H9 (cell line): Measurements from ENCODE around the gene OXCT2. TPM values are rescaled to one million over a fixed set of nuclear protein-coding genes. Genes with fewer than 3 reads are reported as not detected.
"Not testable (repeated sequence)": the region's sequence is repeated elsewhere in the genome, so short reads cannot be mapped to it uniquely, and the experiment has no call there.

Experiments
- DNase-seq: peaks from one replicate; pipeline ENCODE4 v3.0.0-alpha.2; 2017
- H2AFZ ChIP-seq: one replicate; pipeline ENCODE4 v1.6.1; 2013; ENCODE audit warnings: mild to moderate bottlenecking, low read length, control low read depth, moderate library complexity
- H2AK5ac ChIP-seq: 2 replicates; pipeline ENCODE4 v1.6.1; 2013; ENCODE audit warnings: low read length, control low read depth, mixed read lengths; ENCODE audit not compliant: insufficient read length
- H2BK120ac ChIP-seq: one replicate; pipeline ENCODE4 v1.6.1; 2013; ENCODE audit warnings: low read depth, mild to moderate bottlenecking, low read length, control low read depth, inconsistent platforms; ENCODE audit not compliant: poor library complexity, severe bottlenecking
- H2BK12ac ChIP-seq: 2 replicates; pipeline ENCODE4 v1.6.1; 2013; ENCODE audit warnings: low read length, control low read depth, mixed read lengths, low read depth; ENCODE audit not compliant: insufficient read length
- H2BK15ac ChIP-seq: 2 replicates; pipeline ENCODE4 v1.6.1; 2013; ENCODE audit warnings: low read depth, low read length, control low read depth
- H2BK20ac ChIP-seq: one replicate; pipeline ENCODE4 v1.6.1; 2013; ENCODE audit warnings: low read depth, mild to moderate bottlenecking, low read length, control low read depth, inconsistent platforms; ENCODE audit not compliant: poor library complexity, severe bottlenecking
- H2BK5ac ChIP-seq: 2 replicates; pipeline ENCODE4 v1.6.1; 2013; ENCODE audit warnings: low read length, control low read depth, mixed read lengths; ENCODE audit not compliant: insufficient read length
- H3K14ac ChIP-seq: 2 replicates; pipeline ENCODE4 v1.6.1; 2013; ENCODE audit warnings: low read length, control low read depth; ENCODE audit not compliant: insufficient read depth
- H3K18ac ChIP-seq: 2 replicates; pipeline ENCODE4 v1.6.1; 2013; ENCODE audit warnings: low read depth, mild to moderate bottlenecking, mixed read lengths, low read length, control low read depth; ENCODE audit not compliant: insufficient read length
- H3K23ac ChIP-seq: 2 replicates; pipeline ENCODE4 v1.6.1; 2013; ENCODE audit warnings: low read length, control low read depth, mixed read lengths, low read depth; ENCODE audit not compliant: insufficient read length
- H3K23me2 ChIP-seq: 2 replicates; pipeline ENCODE4 v1.6.1; 2013; ENCODE audit warnings: low read depth, mild to moderate bottlenecking, mixed read lengths, low read length, control low read depth; ENCODE audit not compliant: insufficient read length, poor library complexity, severe bottlenecking
- H3K27ac ChIP-seq: 2 replicates; pipeline ENCODE4 v1.5.1; 2013; ENCODE audit warnings: low read length, control low read depth, mixed read lengths, low read depth; ENCODE audit not compliant: insufficient read length
- H3K27me3 ChIP-seq: 2 replicates; pipeline ENCODE4 v1.6.1; 2013; ENCODE audit warnings: low read length, control low read depth, inconsistent platforms; ENCODE audit not compliant: insufficient read depth
- H3K4ac ChIP-seq: 2 replicates; pipeline ENCODE4 v1.6.1; 2013; ENCODE audit warnings: low read depth, mild to moderate bottlenecking, control low read depth, inconsistent platforms, low read length, moderate library complexity
- H3K4me1 ChIP-seq: 2 replicates; pipeline ENCODE4 v1.6.1; 2013; ENCODE audit warnings: low read length, control low read depth, inconsistent platforms; ENCODE audit not compliant: insufficient read depth
- H3K4me2 ChIP-seq: 2 replicates; pipeline ENCODE4 v1.6.1; 2013; ENCODE audit warnings: low read length, control low read depth, mixed read lengths; ENCODE audit not compliant: insufficient read length, insufficient read depth
- H3K56ac ChIP-seq: 2 replicates; pipeline ENCODE4 v1.6.1; 2013; ENCODE audit warnings: low read depth, mild to moderate bottlenecking, mixed read lengths, low read length, control low read depth; ENCODE audit not compliant: insufficient read length
- H3K79me1 ChIP-seq: 2 replicates; pipeline ENCODE4 v1.6.1; 2013; ENCODE audit warnings: low read depth, mild to moderate bottlenecking, moderate library complexity, low read length, control low read depth, inconsistent platforms; ENCODE audit not compliant: insufficient read depth, poor library complexity, severe bottlenecking
- H3K79me2 ChIP-seq: 2 replicates; pipeline ENCODE4 v1.6.1; 2013; ENCODE audit warnings: low read length, control low read depth, inconsistent platforms; ENCODE audit not compliant: insufficient read depth
- H3K9ac ChIP-seq: 2 replicates; pipeline ENCODE4 v1.6.1; 2013; ENCODE audit warnings: low read length, control low read depth, mixed read lengths; ENCODE audit not compliant: insufficient read length; ENCODE audit errors: extremely low read depth
- H3K9me3 ChIP-seq: one replicate; pipeline ENCODE4 v1.6.1; 2013; ENCODE audit warnings: low read depth, low read length, inconsistent platforms; ENCODE audit not compliant: control insufficient read depth
- H3T11ph ChIP-seq: one replicate; pipeline ENCODE4 v1.6.1; 2013; ENCODE audit warnings: mild to moderate bottlenecking, low read length, control low read depth, inconsistent platforms
- H4K20me1 ChIP-seq: one replicate; pipeline ENCODE4 v1.6.1; 2013; ENCODE audit not compliant: control insufficient read depth, insufficient read length, insufficient read depth
- H4K5ac ChIP-seq: 2 replicates; pipeline ENCODE4 v1.6.1; 2013; ENCODE audit warnings: low read depth, mild to moderate bottlenecking, mixed read lengths, low read length, control low read depth; ENCODE audit not compliant: insufficient read length
- H4K8ac ChIP-seq: replicated peaks from 2 replicates; pipeline ENCODE4 v1.6.1; 2013; ENCODE audit warnings: low read length, control low read depth, mixed read lengths, low read depth; ENCODE audit not compliant: insufficient read length
- H4K91ac ChIP-seq: 2 replicates; pipeline ENCODE4 v1.6.1; 2013; ENCODE audit warnings: low read depth, mild to moderate bottlenecking, moderate library complexity, mixed read lengths, low read length, control low read depth; ENCODE audit not compliant: insufficient read length
- H3K27ac Mint-ChIP-seq, 3 experiments: 2 replicates in 2 of 3; 3 replicates in 1 of 3; pipeline ENCODE4 v1.8.0; 2020 to 2021; ENCODE audit warnings: mixed read lengths in 3 of 3, mild to moderate bottlenecking in 1 of 3, moderate library complexity in 1 of 3
- H3K27me3 Mint-ChIP-seq: 2 replicates; pipeline ENCODE4 v1.8.0; 2021; ENCODE audit warnings: low read depth, mild to moderate bottlenecking, moderate library complexity, mixed read lengths
- H3K36me3 Mint-ChIP-seq, 3 experiments: 2 replicates in 2 of 3; 3 replicates in 1 of 3; pipeline ENCODE4 v1.8.0; 2020 to 2021; ENCODE audit warnings: low read depth in 3 of 3, mixed read lengths in 3 of 3; ENCODE audit not compliant: insufficient read depth in 1 of 3
- H3K4me1 Mint-ChIP-seq, 2 experiments: 2 replicates each; pipeline ENCODE4 v1.8.0; 2020; ENCODE audit warnings: mixed read lengths in 2 of 2
- H3K4me3 Mint-ChIP-seq, 2 experiments: 2 replicates in 1 of 2; 3 replicates in 1 of 2; pipeline ENCODE4 v1.8.0; 2020 to 2021; ENCODE audit warnings: mild to moderate bottlenecking in 2 of 2, mixed read lengths in 2 of 2, moderate library complexity in 1 of 2
- H3K9me3 Mint-ChIP-seq, 2 experiments: 2 replicates in 1 of 2; 3 replicates in 1 of 2; pipeline ENCODE4 v1.8.0; 2020; ENCODE audit warnings: mild to moderate bottlenecking in 2 of 2, mixed read lengths in 2 of 2, moderate library complexity in 1 of 2
- WGBS: extraction: QIAGEN DNeasy Blood & Tissue Kit; methylation state at CpG from one replicate; pipeline ENCODE4 v1.1.7; 2013; ENCODE audit warnings: missing lambda C conversion rate, low lambda C conversion rate, mixed read lengths; ENCODE audit not compliant: insufficient read length; ENCODE audit errors: extremely low coverage; 5-methylcytosine and 5-hydroxymethylcytosine counted together
- total RNA-seq: library from RNA; stranded (reverse); gene quantifications from 2 replicates; pipeline ENCODE4 v1.2.1, GENCODE V29; 2021
- TF ChIP-seq, protein P1 (sequence below): fragments of 200-600 bp; sonication (generic); conservative IDR thresholded peaks from 3 replicates; pipeline ENCODE4 v1.8.0; 2021; ENCODE audit warnings: antibody characterized with exemption, mild to moderate bottlenecking

OXCT2 gene
- total RNA-seq, 1 experiment from 2014 or later: 3.7 TPM

GRCh38 chr1:39779137-39779536 lies 8.0 kb upstream of the OXCT2 start:
- Histone ChIP-seq H3K9me3 (no peaks in the 10 kb centered on the region), H4K8ac (no peak overlapping the region), H3K14ac (no peak overlapping the region), H3K27ac (no peak overlapping the region), H3K4me1 (no peaks in the 10 kb centered on the region), H3K27me3 (no peaks in the 10 kb centered on the region; the same call in 1 of the 2 replicates), H2AFZ (no peak overlapping the region), H2BK15ac (no peak overlapping the region), H3K9ac (no peak overlapping the region), H2BK120ac (no peak overlapping the region), H3T11ph (no peak overlapping the region), H3K4ac (no peak overlapping the region), H2BK20ac (no peak overlapping the region), H3K79me1 (no peaks in the 10 kb centered on the region), H3K56ac (no peak overlapping the region), H3K23ac (no peak overlapping the region), H4K5ac (no peak overlapping the region), H2BK12ac (no peak overlapping the region), H2BK5ac (no peak overlapping the region), H3K23me2 (no peaks in the 10 kb centered on the region), H3K79me2 (no peaks in the 10 kb centered on the region), H3K4me2 (no peak overlapping the region), H2AK5ac (no peak overlapping the region), H3K18ac (no peak overlapping the region), H4K20me1 (no peaks in the 10 kb centered on the region), H4K91ac (no peak overlapping the region)
- H3K4me3 Mint-ChIP-seq: no peak overlapping the region
- no peaks in the 10 kb centered on the region for H3K9me3 Mint-ChIP-seq
- no peak for DNase-seq
- peaks cover 68% of the 10 kb centered on the region for H3K27me3 Mint-ChIP-seq
- no peak overlapping the region for H3K27ac Mint-ChIP-seq
- H3K4me1 Mint-ChIP-seq: peaks cover 0 to 4% of the 10 kb centered on the region in 2 experiments; a peak in 2 of 4 replicates
- no peaks in the 10 kb centered on the region for H3K36me3 Mint-ChIP-seq
- TF ChIP-seq, protein P1, sequence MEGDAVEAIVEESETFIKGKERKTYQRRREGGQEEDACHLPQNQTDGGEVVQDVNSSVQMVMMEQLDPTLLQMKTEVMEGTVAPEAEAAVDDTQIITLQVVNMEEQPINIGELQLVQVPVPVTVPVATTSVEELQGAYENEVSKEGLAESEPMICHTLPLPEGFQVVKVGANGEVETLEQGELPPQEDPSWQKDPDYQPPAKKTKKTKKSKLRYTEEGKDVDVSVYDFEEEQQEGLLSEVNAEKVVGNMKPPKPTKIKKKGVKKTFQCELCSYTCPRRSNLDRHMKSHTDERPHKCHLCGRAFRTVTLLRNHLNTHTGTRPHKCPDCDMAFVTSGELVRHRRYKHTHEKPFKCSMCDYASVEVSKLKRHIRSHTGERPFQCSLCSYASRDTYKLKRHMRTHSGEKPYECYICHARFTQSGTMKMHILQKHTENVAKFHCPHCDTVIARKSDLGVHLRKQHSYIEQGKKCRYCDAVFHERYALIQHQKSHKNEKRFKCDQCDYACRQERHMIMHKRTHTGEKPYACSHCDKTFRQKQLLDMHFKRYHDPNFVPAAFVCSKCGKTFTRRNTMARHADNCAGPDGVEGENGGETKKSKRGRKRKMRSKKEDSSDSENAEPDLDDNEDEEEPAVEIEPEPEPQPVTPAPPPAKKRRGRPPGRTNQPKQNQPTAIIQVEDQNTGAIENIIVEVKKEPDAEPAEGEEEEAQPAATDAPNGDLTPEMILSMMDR: no peak
- WGBS: no CpG with 5 or more reads among the region's 7 CpGs

DNA sequence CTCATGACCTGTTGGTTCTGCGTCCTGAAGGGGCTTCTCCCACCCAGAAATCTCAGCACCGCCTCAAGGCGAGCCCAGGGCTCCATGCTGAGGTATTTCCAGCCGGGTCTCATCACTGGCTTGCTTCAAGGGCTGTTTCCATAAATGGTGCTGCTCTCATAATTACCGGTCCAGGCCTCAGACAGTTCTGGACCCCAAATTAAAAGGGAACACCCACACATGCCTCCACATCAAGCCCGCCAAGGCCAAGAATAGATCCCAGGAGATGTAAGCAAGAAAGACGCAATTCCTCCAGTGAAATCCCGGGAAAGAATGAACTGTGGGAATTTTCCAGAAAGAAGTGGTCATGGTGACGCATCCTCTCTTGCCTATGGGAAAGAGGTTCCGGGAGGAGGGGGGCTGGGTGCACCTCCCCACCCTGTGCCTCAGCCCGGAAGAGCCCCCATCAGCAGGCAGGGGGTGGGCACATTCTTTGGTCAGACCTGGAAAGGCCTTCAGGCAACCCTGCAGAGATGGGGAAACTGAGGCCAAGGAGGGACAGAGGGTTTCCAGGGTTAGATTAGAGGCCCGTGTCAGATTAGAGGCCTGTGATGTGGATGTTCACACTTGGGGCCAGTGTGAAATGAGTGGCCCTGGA lies 7.4 kb upstream of the OXCT2 start:
- not testable (repeated sequence) for H3T11ph ChIP-seq, H4K20me1 ChIP-seq, H3K14ac ChIP-seq, H3K4me1 Mint-ChIP-seq, H3K9ac ChIP-seq, H3K27me3 ChIP-seq, H3K4ac ChIP-seq, H4K91ac ChIP-seq, H2AFZ ChIP-seq, H3K27ac ChIP-seq, H3K79me1 ChIP-seq, DNase-seq, H2BK120ac ChIP-seq, H3K23me2 ChIP-seq, H3K79me2 ChIP-seq, H2BK12ac ChIP-seq, H3K9me3 ChIP-seq, H3K4me2 ChIP-seq, H3K4me3 Mint-ChIP-seq, H3K56ac ChIP-seq, H3K9me3 Mint-ChIP-seq, H3K23ac ChIP-seq, H2BK15ac ChIP-seq, H3K36me3 Mint-ChIP-seq, H2BK5ac ChIP-seq, H3K18ac ChIP-seq, H3K4me1 ChIP-seq, H2BK20ac ChIP-seq, H2AK5ac ChIP-seq, H4K8ac ChIP-seq, H4K5ac ChIP-seq, H3K27ac Mint-ChIP-seq
- WGBS: no CpG with 5 or more reads among the region's 12 CpGs
- H3K27me3 Mint-ChIP-seq: peaks cover 62% of the 10 kb centered on the region
